HG03520 (cell line): Measurements from ENCODE around the gene GPSM3.
"Not testable (repeated sequence)": the region's sequence is repeated elsewhere in the genome, so short reads cannot be mapped to it uniquely, and the experiment has no call there.

Experiments used
- ATAC-seq: cut with Tn5 transposase; IDR thresholded peaks from one replicate; pipeline ENCODE4 v1.9.1; 2021; ENCODE audit warnings: mild to moderate bottlenecking, moderate library complexity; ENCODE audit not compliant: unreplicated experiment

The GPSM3 gene

GRCh38 chr6:32203426-32204267 is 11.2 kb upstream of the GPSM3 start:
- ATAC-seq: no peak

- no peak for ATAC-seq
Observed at GRCh38 chr6:32202186-32202585, 9.7 kb upstream of the GPSM3 start.

GRCh38 chr6:32200711-32201475 is 8.4 kb upstream of the GPSM3 start:
- no peak for ATAC-seq

GRCh38 chr6:32198866-32199265 is 6.4 kb upstream of the GPSM3 start:
- no peak for ATAC-seq

DNA sequence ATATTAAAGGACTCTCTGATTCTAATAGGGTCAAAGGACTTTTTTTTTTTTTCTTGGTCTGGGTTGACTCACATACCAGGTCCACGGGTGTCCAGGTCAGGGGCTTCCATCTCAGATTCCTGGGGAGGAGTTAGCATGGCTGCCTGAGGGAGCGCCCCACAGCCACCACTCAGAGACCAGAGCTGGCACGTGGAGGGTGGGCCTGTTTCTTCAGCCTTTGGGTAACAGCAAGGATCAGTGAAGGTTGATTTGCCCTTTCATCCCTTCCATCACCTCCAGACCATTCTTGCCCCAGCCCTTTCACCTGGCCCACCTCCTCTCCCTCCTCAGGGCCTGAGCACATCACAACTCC is 5.9 kb upstream of the GPSM3 start:
- no peak for ATAC-seq

DNA sequence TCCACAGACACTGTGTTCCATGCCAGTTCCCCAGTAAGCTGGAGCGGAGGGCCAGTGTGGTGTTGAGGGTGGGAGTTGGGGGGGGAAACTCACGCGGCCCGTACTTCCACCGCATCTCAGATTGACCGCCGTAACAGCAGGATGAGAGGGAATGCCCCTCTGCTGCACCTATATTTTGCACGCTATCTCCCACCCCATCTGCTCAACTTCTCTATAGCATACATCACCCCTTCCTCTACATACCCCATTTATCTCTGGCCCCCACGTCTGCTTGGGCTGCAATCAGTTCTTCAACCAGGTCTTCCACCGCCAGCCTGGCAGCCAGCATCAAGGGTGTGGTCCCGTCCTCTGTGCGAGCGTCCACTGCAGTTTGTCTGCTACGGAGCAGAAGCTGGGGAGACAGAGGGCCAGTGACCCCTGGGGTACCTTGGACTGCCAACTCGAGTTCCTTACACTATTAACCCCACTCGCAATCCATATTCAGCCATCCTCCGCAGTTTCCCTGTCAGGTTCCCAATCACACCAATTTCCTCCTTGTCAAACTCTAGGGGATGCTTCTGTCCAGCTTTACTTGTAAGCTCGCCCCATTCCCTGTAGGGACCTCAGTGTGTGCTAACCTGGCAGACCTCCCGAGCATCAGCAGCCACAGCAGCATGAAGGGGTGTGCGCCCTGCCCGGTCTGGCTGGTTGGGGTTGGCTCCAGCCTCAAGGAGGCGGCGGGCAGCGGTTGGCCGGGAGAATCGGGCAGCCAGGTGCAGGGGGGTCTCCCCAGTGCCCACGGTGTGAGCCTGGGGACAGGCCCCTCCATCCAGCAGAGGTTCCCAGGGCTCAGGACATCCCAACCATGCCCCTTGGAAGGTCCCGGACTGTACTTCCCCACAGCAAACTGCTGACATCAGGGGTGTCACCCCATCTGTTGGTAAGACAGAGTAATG is 4.5 kb upstream of the GPSM3 start:
- ATAC-seq: no peak

DNA sequence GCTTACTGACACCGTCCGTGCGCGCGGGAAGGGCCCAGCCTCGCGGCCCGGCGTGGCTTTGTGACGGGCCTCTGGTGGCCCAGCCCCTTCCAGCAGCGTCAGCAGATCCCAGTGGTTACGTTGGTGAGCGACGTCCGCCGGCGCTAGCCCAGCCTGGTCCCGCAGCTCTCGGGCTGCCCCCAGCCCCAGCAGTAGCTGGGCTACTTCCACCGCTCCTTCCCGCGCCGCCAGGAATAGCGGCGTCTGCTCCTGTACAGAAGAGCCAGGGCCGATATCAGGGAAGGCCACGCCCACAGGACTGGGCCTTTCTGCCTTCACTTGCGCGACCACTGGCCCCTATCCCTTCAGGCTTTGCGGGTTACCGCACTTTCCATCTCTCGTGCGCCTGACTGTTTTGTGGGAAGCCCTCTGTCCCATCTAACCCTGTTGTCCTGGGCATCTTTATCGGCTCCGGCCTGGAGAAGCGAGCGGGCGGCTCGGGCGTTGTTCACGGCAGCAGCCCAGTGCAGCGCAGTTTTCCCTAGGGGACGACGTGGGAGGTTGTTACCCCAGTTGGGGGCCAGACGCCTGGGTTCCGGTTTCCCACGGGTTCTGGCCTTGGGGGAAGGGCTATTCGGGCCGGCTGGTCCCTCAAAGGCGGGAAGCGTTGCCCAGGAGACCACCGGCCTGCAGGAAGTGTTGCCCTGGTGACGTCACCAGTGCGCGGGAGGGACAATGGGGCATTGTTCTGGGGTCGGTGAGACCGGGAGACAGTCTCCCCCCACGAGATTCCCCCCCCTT is 3.6 kb upstream of the GPSM3 start:
- ATAC-seq: peak; percentile 13

GRCh38 chr6:32195652-32195901 is 3.1 kb upstream of the GPSM3 start:
- peak; percentile 71 for ATAC-seq

DNA sequence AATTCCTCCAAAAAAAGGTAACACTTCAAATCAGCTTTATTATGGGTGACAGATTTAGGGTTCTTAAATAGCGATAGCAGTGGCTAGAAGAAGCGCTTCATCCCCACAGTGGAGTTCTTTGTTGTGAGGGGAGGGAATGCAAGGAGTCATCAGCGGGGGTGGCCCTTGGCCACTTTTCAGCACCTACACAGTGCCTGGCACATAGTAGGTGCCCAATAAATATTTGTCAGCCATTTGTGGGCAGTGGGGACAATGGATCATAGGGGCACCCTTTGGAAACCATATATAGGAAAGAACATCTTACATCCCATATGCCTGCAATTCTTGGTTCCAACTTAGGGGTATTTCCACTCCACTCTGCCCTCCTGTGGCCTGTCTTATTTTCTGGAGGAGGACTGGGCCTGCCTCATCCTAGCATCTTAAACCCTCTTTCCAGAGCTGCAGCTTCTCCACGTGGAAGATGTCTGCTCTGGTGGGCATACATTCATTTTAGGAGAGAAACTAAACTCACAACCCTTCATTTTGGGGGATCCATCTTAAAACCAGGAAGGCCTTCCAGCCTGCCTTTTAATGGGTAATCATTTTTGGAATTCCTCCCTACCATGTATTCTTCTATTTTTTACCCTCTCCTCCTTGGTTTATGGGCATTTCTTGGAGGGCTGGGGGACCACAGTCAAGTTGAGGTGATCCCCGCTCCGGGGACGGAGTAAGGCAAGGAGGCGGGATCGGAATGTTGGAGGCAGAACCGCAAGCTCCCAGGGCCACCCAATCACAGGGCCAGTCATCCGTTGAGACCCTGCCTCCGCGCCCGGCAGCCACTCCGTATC is 2.6 kb upstream of the GPSM3 start:
- ATAC-seq: no peak

DNA sequence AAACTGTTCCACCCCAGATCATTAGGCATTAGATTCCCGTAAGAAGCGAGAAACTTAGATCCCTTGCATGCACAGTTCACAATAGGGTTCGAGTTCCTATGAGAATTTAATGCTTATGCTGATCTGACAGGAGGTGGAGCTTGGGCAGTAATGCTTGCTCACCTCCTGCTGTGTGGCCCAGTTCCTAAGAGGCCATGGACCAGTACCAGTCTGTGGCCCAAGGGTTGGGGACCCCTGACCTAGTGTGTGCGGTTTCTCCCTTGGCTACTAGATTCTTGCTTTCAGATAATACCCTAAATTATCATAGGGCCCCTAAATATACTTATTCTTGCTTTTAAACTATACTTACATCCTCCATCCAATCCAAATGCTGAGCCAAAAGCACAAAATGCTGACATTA is 1.9 kb upstream of the GPSM3 start:
- ATAC-seq: no peak

DNA sequence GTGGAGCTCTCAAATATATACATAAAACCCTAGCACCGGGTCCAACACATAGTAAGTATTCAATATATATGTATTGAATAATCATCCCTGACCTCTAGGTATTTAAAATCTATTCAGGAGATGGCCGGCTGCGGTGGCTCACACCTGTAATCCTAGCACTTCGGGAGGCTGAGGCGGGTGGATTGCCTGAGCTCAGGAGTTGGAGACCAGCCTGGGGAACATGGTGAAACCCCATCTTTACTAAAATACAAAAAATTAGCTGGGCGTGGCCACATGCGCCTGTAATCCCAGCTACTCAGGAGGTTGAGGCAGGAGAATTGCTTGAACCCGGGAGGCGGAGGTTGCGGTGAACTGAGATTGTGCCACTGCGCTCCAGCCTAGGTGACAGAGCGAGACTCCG is 653 bp upstream of the GPSM3 start:
- not testable (repeated sequence) for ATAC-seq

- no peak for ATAC-seq
Observed at GRCh38 chr6:32191696-32192607, 491 bp downstream of the GPSM3 start.

DNA sequence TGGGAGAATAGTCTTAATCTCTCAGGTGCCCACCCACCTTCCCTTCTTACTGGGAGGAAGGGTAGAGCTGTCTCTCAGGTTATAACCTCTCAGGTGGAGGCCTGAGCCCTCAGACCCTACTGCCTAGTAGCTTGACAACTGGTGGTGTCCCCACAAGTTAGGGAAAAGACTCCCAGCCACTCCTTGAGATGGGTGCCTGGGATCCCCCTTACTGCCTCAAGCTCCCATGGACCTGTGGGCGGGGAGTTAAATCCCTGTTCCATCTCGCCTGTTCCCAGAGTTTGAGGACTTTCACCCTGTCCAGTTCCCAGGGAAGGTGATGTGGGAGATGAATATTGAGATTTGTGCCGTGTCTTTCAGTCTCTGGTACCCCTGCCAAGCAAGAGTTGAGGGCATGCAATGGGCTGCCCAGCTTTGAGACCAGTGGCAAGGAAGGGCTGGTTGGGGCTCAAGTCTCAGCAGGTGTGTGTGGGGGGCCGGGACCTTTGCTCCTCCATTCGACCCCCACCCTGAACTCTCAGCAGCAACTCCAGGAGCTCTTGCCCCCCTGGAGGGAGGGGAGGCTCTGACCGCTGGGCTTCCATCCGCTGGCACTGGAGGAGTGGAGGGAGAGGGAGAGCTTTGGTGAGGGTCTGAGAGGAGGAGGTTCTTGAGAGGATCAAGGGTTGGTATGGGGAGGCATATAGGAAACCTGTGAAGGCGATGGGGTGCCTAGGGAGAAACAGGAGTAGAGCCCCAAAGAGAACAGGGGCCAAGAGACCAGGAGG is 1.3 kb downstream of the GPSM3 start:
- no peak for ATAC-seq

GRCh38 chr6:32190054-32190851 is 2.2 kb downstream of the GPSM3 start, which contains the start of gene PBX2:
TSS of gene PBX2 (minus strand) at chr6:32190202. CDS start at chr6:32189915, 287 bp downstream.
- ATAC-seq: peak; percentile 35

DNA sequence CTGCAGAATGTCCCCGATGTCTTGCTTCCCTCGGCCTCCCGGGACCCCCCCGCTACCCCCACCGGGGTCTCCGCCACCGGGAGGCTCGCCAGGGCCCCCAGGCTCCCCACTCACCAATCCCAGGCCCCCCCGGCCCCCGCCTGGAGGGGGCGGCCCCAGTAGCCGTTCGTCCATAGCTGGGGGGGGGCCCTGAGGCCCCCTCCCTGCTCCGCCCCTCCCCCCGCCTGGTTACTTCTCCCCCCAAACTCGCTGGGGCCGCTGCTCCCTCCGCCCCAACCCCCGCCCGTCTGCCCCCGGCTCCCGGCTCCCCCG is 2.7 kb downstream of the GPSM3 start:
- no peak for ATAC-seq

- ATAC-seq: no peak
Observed at GRCh38 chr6:32189069-32189741, 3.2 kb downstream of the GPSM3 start.
